HPDE6-E6E7 (cell line): ENCODE data around the gene TGM4.

ENCODE experiments used
- DNase-seq: peaks from one replicate; pipeline ENCODE4 v3.0.0; 2011; ENCODE audit warnings: missing footprints; ENCODE audit errors: extremely low spot score

Gene TGM4

GRCh38 chr3:44880284-44880683 lies 5.9 kb downstream of the TGM4 start:
- no peak for DNase-seq

DNA sequence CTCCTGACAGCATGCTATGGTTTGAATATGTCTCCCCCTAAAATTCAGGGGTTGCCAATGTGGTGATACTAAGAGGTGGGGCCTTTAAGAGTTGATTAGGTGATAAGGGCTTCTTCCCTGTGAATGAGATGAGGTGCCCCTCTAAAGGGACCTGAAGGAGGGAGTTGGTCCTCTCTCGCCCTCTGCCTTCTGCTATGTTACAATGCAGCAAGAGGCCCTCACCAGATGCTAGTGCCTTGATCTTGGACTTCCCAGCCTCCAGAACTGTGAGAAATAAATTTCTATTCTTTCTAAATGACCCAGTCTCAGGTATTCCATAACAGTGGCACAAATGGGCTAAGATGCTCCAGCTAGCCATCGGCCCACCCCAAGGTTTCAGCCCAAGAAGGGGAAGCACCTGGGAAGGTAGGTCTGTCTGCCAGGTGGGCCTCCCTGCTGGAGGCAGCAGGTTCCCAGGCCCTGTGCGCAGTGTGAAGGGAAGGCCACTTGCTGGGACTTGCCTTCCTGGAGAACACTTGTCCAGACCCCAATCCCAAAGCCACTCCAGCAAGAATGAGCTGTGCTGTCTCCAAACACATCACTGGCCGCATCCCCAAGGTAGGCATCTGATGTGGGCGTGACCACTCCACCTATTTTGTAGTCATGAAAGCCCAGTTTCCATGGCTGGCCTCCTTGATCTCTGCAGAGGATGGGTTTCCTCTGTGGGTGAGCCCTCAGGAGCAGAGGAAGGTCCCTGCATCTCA lies 9.0 kb downstream of the TGM4 start:
- DNase-seq, result no peak

- DNase-seq, result peak; percentile 22
These were observed 9.6 kb downstream of the TGM4 start for GRCh38 chr3:44883999-44884431.

GRCh38 chr3:44885618-44886017 lies 11.2 kb downstream of the TGM4 start:
- peak; percentile 61 for DNase-seq

- peak; percentile 21 for DNase-seq
These were observed 12.2 kb downstream of the TGM4 start for GRCh38 chr3:44886561-44886960.

- DNase-seq, result no peak
These were observed 12.7 kb downstream of the TGM4 start for GRCh38 chr3:44887101-44887500.

GRCh38 chr3:44890258-44890657 lies 15.8 kb downstream of the TGM4 start:
- DNase-seq, result no peak

DNA sequence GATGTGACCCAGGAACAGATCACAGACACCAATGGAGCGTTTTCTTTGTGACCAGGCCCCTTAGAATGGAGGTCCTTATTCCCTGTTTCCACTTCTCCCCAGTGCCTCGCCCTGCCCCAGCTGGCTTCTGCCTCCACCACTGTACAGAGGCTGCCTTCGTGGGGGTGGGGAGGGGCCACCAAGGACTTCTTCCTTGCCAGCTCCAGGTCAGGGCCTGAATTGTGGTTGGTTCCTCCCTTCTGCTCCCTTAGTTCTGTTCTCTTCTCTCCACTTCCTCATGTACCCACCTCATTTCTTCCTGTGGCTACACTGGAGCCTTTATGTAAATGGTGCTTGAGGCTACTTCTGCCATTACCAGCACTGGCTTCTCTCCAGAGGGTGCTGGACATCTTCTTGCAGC lies 16.4 kb downstream of the TGM4 start:
- DNase-seq, result no peak

DNA sequence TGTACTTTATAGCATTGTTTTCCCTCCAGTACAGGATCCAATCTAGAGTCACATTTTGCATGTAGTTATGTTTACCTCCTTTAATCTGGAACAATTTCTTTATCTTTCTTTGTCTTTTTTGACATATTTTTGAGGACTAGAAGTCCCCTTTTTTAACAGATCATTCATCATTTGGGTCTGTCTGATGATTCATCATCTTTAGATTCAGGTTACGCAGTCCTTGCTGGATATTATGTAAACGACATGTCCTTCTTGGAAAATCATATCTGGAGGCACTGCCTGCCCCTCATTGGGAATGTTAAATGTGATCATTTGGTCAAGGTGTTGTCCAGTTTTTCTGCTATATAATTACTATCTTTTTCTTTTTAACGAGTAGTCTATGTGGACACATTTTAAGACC lies 18.3 kb downstream of the TGM4 start:
- no peak for DNase-seq

DNA sequence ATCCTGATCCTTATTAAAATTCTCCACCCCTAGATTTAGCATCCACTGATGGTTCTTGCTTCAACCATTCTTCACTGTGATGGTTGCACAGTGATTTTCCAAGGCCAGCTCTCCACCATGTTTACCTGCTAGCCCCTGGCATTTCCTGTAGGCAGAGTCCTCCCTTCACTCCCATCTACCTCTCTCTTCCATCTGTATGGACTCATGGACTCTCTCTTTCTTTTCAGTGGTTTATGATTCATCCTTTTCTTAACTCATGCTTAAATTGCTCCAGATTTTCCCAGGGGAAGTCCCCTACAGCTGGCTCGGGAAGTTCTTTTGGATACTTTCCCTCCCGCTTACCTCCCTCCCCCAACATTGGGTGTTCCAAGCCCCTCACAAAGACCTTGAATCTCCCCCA lies 18.7 kb downstream of the TGM4 start:
- peak; percentile 10 for DNase-seq

- no peak for DNase-seq
These were observed 20.1 kb downstream of the TGM4 start for GRCh38 chr3:44894485-44894884.

DNA sequence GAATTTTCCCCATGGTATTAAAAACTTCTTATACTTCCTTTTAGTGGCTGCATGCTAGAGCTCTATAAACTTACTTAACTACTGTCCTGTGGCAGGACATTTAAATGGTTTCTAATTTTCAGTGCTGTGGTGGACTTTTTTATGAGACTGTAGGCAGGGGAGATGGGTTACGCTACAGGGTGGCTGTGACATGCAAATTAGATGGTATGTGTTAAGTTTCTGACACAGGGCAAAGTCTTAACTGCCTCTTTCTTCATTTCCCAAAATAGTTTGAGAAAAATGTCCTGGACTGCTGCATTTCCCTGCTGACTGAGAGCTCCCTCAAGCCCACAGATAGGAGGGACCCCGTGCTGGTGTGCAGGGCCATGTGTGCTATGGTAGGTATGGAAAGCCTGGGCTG lies 22.0 kb downstream of the TGM4 start:
- DNase-seq, result no peak

DNA sequence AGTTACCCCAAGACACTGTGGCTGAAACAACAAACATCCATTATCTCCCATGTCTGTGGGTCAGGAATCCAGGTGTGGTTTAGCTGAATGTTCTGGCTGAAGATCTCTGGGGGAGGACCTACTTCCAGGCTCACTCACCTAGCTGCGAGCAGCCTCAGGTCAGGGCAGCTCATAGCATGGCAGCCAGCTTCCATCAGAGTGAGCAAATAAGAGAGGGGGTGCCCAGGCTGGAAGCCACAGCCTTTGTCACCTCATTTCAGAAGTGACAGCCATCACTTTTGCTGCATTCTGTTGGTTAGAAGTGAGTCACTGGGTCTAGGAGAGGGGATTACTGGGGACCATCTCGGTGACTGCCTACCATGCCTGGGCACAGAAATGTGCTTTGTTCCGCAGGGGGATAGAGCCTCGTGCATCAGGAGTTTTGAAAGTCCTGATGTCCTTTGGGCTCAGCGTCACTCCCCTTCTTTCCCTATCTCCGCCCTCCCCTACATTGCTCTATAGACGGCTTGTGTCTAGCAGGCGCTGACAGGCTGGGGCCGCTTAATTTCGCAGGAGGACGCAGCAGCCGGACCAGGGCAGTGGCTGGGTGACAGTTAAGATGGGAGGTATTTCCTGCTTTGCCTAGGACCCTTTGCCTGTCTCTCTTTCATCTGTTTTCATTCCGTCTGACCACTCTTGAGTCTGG lies 25.4 kb downstream of the TGM4 start:
- DNase-seq, result no peak

GRCh38 chr3:44902628-44903027 lies 28.2 kb downstream of the TGM4 start:
- no peak for DNase-seq

DNA sequence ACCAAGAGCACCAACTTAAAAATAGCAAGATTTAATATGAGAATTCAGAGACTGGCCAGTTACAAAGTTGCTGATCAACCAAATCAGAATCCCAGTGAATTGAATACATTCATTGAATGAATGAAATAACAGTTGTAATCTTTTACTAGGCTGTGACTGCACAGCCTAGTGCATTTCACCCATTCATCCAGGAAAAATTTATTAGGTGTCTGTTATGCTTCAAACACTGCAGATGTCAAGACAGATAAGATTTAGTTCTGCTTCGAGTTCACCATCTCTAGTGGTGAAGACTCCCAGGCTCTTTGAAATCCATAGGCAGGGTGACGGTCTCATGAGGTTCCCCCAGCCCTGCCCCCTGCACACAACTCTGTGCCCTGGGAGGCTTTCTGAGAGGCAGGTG lies 28.9 kb downstream of the TGM4 start:
- DNase-seq, result no peak

GRCh38 chr3:44903751-44904150 lies 29.3 kb downstream of the TGM4 start:
- no peak for DNase-seq

- no peak for DNase-seq
These were observed 31.2 kb downstream of the TGM4 start for GRCh38 chr3:44905446-44906157.

DNA sequence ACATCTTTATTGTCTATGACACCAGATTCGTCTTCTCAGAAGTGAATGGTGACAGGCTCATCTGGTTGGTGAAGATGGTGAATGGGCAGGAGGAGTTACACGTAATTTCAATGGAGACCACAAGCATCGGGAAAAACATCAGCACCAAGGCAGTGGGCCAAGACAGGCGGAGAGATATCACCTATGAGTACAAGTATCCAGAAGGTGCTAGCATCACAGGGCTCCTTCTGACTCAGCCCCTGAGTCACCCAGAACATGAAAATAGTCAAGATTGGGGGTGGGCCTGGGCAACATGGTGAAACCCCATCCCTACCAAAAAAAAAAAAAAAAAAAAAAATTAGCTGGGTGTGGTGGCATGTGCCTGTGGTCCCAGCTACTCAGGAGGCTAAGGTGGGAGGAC lies 32.6 kb downstream of the TGM4 start:
- no peak for DNase-seq

GRCh38 chr3:44907612-44908011 lies 33.2 kb downstream of the TGM4 start:
- no peak for DNase-seq

- DNase-seq, result no peak
These were observed 34.7 kb downstream of the TGM4 start for GRCh38 chr3:44909063-44909462.

- no peak for DNase-seq
These were observed 36.3 kb downstream of the TGM4 start for GRCh38 chr3:44910693-44911092.

- DNase-seq, result peak; percentile 57
These were observed 39.6 kb downstream of the TGM4 start for GRCh38 chr3:44913868-44914468.
